WTC11 (cell line): ENCODE measurements around the gene GEMIN7. TPM values are rescaled to one million over a fixed set of nuclear protein-coding genes. Genes with fewer than 3 reads are reported as not detected.

Source experiments
- ATAC-seq: fragments of 200-7000 bp; cut with Tn5 transposase; 2 replicates; pipeline ENCODE4 v1.10.0; 2021; ENCODE audit warnings: mild to moderate bottlenecking, moderate library complexity
- CTCF ChIA-PET: fragments of 300-600 bp; sonication (Branson Sonifier 250); formaldehyde crosslinking; loops from one replicate; lab custom pipeline; 2021; ENCODE audit warnings: antibody characterized with exemption; lab: Charles Lee
- POLR2A ChIA-PET: fragments of 350-600 bp; sonication (Branson Sonifier 250); formaldehyde crosslinking; loops from one replicate; lab custom pipeline; 2021; ENCODE audit warnings: antibody characterized with exemption; lab: Charles Lee
- DNase-seq: peaks from one replicate; pipeline ENCODE4 v3.0.0; 2021; ENCODE audit warnings: low spot score
- H3K27ac Mint-ChIP-seq: 2 replicates; pipeline ENCODE4 v1.8.0; 2021; ENCODE audit warnings: mixed read lengths
- H3K27me3 Mint-ChIP-seq: 2 replicates; pipeline ENCODE4 v1.8.0; 2021; ENCODE audit warnings: low read depth, mild to moderate bottlenecking, moderate library complexity, mixed read lengths
- H3K36me3 Mint-ChIP-seq: 2 replicates; pipeline ENCODE4 v1.8.0; 2021; ENCODE audit warnings: mixed read lengths
- H3K4me1 Mint-ChIP-seq: 2 replicates; pipeline ENCODE4 v1.8.0; 2022; ENCODE audit warnings: mixed read lengths
- H3K4me3 Mint-ChIP-seq: 2 replicates; pipeline ENCODE4 v1.8.0; 2021; ENCODE audit warnings: mild to moderate bottlenecking, moderate library complexity, mixed read lengths
- H3K9me3 Mint-ChIP-seq: 2 replicates; pipeline ENCODE4 v1.8.0; 2021; ENCODE audit warnings: mixed read lengths
- CBFB ChIP-seq: sonication (generic); formaldehyde crosslinking; IDR thresholded peaks from 2 replicates; pipeline ENCODE4 v1.8.1; 2022; ENCODE audit warnings: mild to moderate bottlenecking, low read depth, missing genetic modification reagents
- ESRRA ChIP-seq: sonication (generic); formaldehyde crosslinking; IDR thresholded peaks from 2 replicates; pipeline ENCODE4 v1.8.1; 2022; ENCODE audit warnings: mild to moderate bottlenecking, missing genetic modification reagents, borderline replicate concordance
- GRHL2 ChIP-seq: fragments of 250-450 bp; sonication (Bioruptor Pico); IDR thresholded peaks from 2 replicates; pipeline ENCODE4 v1.8.0; 2022; ENCODE audit warnings: mild to moderate bottlenecking, moderate library complexity; ENCODE audit not compliant: insufficient replicate concordance, severe bottlenecking
- HMGA2 ChIP-seq: fragments of 250-450 bp; sonication (Bioruptor Pico); IDR thresholded peaks from 2 replicates; pipeline ENCODE4 v1.4.0; 2021; ENCODE audit warnings: mild to moderate bottlenecking, moderate library complexity
- MYBL2 ChIP-seq: sonication (generic); formaldehyde crosslinking; IDR thresholded peaks from 2 replicates; pipeline ENCODE4 v1.8.1; 2023; ENCODE audit warnings: mild to moderate bottlenecking, moderate library complexity, missing genetic modification reagents
- NFATC4 ChIP-seq: fragments of 250-450 bp; sonication (Bioruptor Pico); IDR thresholded peaks from 2 replicates; pipeline ENCODE4 v1.9.0; 2021; ENCODE audit warnings: mild to moderate bottlenecking
- NR2C2 ChIP-seq: sonication (generic); formaldehyde crosslinking; IDR thresholded peaks from 2 replicates; pipeline ENCODE4 v1.8.0; 2022; ENCODE audit warnings: mild to moderate bottlenecking, missing genetic modification reagents
- SOX15 ChIP-seq: fragments of 250-450 bp; sonication (Bioruptor Pico); IDR thresholded peaks from 2 replicates; pipeline ENCODE4 v1.9.0; 2021; ENCODE audit warnings: mild to moderate bottlenecking
- TCF7 ChIP-seq: sonication (generic); formaldehyde crosslinking; IDR thresholded peaks from 2 replicates; pipeline ENCODE4 v1.8.0; 2022; ENCODE audit warnings: mild to moderate bottlenecking, low read depth, missing genetic modification reagents, moderate library complexity
- TEAD1 ChIP-seq: sonication (generic); formaldehyde crosslinking; IDR thresholded peaks from 2 replicates; pipeline ENCODE4 v1.8.0; 2022; ENCODE audit warnings: mild to moderate bottlenecking, missing genetic modification reagents
- total RNA-seq: library from RNA; stranded (reverse); gene quantifications from 3 replicates; pipeline ENCODE4 v1.2.3, GENCODE V29; 2021
- TF ChIP-seq, protein P1 (sequence below): fragments of 250-450 bp; sonication (Bioruptor Pico); IDR thresholded peaks from 2 replicates; pipeline ENCODE4 v1.8.0; 2021; ENCODE audit warnings: mild to moderate bottlenecking
- TF ChIP-seq, protein P2 (sequence below): sonication (generic); formaldehyde crosslinking; IDR thresholded peaks from 2 replicates; pipeline ENCODE4 v1.8.1; 2022; ENCODE audit warnings: missing genetic modification reagents, borderline replicate concordance
- TF ChIP-seq, protein P3 (sequence below): sonication (generic); formaldehyde crosslinking; conservative IDR thresholded peaks from 2 replicates; pipeline ENCODE4 v1.8.1; 2023; ENCODE audit warnings: mild to moderate bottlenecking, low read depth, missing genetic modification reagents, moderate library complexity
- TF ChIP-seq, protein P4 (sequence below): sonication (generic); formaldehyde crosslinking; IDR thresholded peaks from 2 replicates; pipeline ENCODE4 v1.8.0; 2022; ENCODE audit warnings: mild to moderate bottlenecking, missing genetic modification reagents
- TF ChIP-seq, protein P5 (sequence below): sonication (generic); formaldehyde crosslinking; IDR thresholded peaks from 2 replicates; pipeline ENCODE4 v1.8.0; 2022; ENCODE audit warnings: mild to moderate bottlenecking, missing genetic modification reagents

GEMIN7 gene
- total RNA-seq, 1 experiment from 2014 or later: 55.0 TPM

DNA sequence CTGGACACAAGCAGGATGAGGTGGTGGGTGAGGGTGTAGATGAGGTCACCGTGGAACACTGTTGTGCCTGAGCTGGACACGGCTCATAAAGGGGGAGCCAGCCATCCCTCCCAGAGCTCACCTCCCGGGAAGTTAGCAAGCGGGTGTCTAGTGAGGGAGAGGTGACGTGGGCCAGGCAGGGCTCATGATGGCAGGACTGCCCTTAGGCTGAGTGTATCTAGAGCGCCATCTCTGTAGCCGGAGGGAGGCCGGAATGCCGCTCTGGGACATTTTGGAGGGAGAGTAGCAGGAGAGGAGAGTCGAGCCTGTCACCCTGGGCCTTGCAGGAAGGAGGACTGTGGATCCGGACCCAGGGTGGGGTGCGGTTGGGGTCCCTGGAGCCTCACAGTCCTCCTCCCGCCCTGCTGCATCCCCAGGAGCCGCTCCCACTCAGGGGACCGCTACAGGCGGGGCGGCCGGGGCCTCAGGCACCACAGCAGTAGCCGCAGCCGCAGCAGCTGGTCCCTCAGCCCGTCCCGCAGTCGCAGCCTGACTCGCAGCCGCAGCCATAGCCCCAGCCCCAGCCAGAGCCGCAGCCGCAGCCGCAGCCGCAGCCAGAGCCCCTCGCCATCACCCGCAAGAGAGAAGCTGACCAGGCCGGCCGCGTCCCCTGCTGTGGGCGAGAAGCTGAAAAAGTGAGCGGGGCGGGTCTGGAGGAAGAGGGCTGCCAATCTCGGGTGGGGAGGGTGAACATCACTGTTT is 12.0 kb upstream of the GEMIN7 start (continued):
- TF ChIP-seq, protein P1, sequence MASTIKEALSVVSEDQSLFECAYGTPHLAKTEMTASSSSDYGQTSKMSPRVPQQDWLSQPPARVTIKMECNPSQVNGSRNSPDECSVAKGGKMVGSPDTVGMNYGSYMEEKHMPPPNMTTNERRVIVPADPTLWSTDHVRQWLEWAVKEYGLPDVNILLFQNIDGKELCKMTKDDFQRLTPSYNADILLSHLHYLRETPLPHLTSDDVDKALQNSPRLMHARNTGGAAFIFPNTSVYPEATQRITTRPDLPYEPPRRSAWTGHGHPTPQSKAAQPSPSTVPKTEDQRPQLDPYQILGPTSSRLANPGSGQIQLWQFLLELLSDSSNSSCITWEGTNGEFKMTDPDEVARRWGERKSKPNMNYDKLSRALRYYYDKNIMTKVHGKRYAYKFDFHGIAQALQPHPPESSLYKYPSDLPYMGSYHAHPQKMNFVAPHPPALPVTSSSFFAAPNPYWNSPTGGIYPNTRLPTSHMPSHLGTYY (CRISPR knock-in tag): no peak
- TF ChIP-seq, protein P2, sequence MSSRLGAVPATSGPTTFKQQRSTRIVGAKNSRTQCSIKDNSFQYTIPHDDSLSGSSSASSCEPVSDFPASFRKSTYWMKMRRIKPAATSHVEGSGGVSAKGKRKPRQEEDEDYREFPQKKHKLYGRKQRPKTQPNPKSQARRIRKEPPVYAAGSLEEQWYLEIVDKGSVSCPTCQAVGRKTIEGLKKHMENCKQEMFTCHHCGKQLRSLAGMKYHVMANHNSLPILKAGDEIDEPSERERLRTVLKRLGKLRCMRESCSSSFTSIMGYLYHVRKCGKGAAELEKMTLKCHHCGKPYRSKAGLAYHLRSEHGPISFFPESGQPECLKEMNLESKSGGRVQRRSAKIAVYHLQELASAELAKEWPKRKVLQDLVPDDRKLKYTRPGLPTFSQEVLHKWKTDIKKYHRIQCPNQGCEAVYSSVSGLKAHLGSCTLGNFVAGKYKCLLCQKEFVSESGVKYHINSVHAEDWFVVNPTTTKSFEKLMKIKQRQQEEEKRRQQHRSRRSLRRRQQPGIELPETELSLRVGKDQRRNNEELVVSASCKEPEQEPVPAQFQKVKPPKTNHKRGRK (CRISPR knock-in tag): no peak
- no peak for TF ChIP-seq CBFB
- TF ChIP-seq MYBL2 (CRISPR knock-in tag): no peak

DNA sequence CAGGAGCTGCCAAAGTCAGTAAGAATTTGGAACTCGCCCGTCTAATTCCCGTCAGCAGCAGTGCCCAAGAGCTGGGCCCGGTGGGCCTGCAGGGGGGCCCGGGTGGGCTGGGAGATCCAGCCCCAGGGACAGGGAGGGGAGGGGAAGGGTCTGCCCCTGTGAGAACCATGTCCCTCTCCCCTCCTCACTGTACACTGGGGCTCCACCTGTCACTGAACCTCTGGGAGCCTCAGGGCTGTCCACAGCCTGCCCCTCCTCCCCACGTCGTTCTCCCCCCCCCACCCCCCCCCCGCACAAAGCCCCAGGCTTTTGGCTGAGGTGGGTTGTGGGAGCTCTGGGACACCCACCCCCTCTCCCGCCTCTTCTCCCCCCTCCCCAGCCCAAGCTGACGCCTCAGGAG is 11.0 kb upstream of the GEMIN7 start:
- no peak for DNase-seq
- no peak overlapping the region for H3K4me3 Mint-ChIP-seq
- TF ChIP-seq HMGA2 (CRISPR knock-in tag): no peak
- TF ChIP-seq NR2C2 (CRISPR knock-in tag): no peak
- no peak for TF ChIP-seq ESRRA (CRISPR knock-in tag)
- TF ChIP-seq, protein P2 (CRISPR knock-in tag): no peak
- TF ChIP-seq GRHL2 (CRISPR knock-in tag): no peak
- ChIA-PET CTCF (interaction anchor here (0.7 to 2.0 kb wide), 5 partner anchors 9 to 296 kb away, joined by 3 to 25 read pairs (median 4); no protein-coding TSS in a partner anchor), POLR2A (no interaction called here)
- no peak overlapping the region for H3K27ac Mint-ChIP-seq
- H3K27me3 Mint-ChIP-seq: no peaks in the 10 kb centered on the region
- 0 out of 2 replicates have a peak, but pooled peaks cover 3% of the 10 kb centered on the region for H3K4me1 Mint-ChIP-seq
- no peak for ATAC-seq
- peaks cover 28% of the 10 kb centered on the region for H3K36me3 Mint-ChIP-seq
- no peaks in the 10 kb centered on the region for H3K9me3 Mint-ChIP-seq

DNA sequence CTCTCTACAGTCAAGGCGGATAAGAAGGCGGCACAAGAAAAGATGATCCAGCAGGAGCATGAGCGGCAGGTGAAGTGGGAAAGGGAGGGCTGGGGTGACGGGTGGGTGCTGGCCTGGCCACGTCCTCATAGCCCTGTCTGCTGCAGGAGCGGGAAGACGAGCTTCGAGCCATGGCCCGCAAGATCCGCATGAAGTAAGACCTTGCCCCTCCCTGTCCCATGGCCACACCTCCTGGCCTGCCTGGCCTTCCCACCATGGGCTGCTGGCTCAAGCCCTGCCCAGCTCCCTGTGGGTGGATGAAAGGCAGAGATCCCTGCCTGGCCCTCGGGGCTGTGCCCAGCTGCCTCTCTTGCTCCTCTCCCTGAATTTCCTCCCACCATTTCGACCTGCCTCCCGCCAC is 10.0 kb upstream of the GEMIN7 start:
- no peak for TF ChIP-seq ESRRA (CRISPR knock-in tag)
- TF ChIP-seq TEAD1 (CRISPR knock-in tag): no peak
- TF ChIP-seq, protein P3, sequence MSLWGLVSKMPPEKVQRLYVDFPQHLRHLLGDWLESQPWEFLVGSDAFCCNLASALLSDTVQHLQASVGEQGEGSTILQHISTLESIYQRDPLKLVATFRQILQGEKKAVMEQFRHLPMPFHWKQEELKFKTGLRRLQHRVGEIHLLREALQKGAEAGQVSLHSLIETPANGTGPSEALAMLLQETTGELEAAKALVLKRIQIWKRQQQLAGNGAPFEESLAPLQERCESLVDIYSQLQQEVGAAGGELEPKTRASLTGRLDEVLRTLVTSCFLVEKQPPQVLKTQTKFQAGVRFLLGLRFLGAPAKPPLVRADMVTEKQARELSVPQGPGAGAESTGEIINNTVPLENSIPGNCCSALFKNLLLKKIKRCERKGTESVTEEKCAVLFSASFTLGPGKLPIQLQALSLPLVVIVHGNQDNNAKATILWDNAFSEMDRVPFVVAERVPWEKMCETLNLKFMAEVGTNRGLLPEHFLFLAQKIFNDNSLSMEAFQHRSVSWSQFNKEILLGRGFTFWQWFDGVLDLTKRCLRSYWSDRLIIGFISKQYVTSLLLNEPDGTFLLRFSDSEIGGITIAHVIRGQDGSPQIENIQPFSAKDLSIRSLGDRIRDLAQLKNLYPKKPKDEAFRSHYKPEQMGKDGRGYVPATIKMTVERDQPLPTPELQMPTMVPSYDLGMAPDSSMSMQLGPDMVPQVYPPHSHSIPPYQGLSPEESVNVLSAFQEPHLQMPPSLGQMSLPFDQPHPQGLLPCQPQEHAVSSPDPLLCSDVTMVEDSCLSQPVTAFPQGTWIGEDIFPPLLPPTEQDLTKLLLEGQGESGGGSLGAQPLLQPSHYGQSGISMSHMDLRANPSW (CRISPR knock-in tag): no peak
- no peak for TF ChIP-seq SOX15 (CRISPR knock-in tag)
- TF ChIP-seq, protein P4, sequence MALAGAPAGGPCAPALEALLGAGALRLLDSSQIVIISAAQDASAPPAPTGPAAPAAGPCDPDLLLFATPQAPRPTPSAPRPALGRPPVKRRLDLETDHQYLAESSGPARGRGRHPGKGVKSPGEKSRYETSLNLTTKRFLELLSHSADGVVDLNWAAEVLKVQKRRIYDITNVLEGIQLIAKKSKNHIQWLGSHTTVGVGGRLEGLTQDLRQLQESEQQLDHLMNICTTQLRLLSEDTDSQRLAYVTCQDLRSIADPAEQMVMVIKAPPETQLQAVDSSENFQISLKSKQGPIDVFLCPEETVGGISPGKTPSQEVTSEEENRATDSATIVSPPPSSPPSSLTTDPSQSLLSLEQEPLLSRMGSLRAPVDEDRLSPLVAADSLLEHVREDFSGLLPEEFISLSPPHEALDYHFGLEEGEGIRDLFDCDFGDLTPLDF (CRISPR knock-in tag): no peak
- no peak for TF ChIP-seq NFATC4 (CRISPR knock-in tag)
- TF ChIP-seq, protein P5, sequence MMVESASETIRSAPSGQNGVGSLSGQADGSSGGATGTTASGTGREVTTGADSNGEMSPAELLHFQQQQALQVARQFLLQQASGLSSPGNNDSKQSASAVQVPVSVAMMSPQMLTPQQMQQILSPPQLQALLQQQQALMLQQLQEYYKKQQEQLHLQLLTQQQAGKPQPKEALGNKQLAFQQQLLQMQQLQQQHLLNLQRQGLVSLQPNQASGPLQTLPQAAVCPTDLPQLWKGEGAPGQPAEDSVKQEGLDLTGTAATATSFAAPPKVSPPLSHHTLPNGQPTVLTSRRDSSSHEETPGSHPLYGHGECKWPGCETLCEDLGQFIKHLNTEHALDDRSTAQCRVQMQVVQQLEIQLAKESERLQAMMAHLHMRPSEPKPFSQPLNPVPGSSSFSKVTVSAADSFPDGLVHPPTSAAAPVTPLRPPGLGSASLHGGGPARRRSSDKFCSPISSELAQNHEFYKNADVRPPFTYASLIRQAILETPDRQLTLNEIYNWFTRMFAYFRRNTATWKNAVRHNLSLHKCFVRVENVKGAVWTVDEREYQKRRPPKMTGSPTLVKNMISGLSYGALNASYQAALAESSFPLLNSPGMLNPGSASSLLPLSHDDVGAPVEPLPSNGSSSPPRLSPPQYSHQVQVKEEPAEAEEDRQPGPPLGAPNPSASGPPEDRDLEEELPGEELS (CRISPR knock-in tag): no peak
- no peak for TF ChIP-seq TCF7
- peak; percentile 66 for DNase-seq
- Mint-ChIP-seq H3K27me3 (no peaks in the 10 kb centered on the region), H3K4me3 (no peak overlapping the region), H3K36me3 (peaks cover 24% of the 10 kb centered on the region), H3K9me3 (no peaks in the 10 kb centered on the region), H3K27ac (peak overlapping the region; percentile 81), H3K4me1 (0 out of 2 replicates have a peak, but pooled peaks cover 3% of the 10 kb centered on the region)
- ATAC-seq: peak; percentile 83
- POLR2A ChIA-PET: interaction anchor here (0.7 to 0.9 kb wide), 2 partner anchors 11 to 23 kb away, joined by 3 read pairs; no protein-coding TSS in a partner anchor
- CTCF ChIA-PET: interaction anchor here (0.6 to 2.0 kb wide), 11 partner anchors 10 to 341 kb away, joined by 3 to 25 read pairs (median 4); partner anchors contain the start of gene BLOC1S3
